GM23338 (cell line): ENCODE data around the gene PTK6. TPM values are rescaled to one million over a fixed set of nuclear protein-coding genes. Genes with fewer than 3 reads are reported as not detected.

Experiments
- ATAC-seq: fragments of 200-7000 bp; cut with Tn5 transposase; 3 replicates; pipeline ENCODE4 v1.9.1; 2020
- DNase-seq: peaks from one replicate; pipeline ENCODE4 v3.0.0-alpha.2; 2015; ENCODE audit warnings: low spot score
- H2AFZ ChIP-seq: fragments of 200-600 bp; sonication (generic); 2 replicates; pipeline ENCODE4 v1.8.0; 2016; ENCODE audit warnings: antibody characterized with exemption, mild to moderate bottlenecking, moderate library complexity
- H3F3A ChIP-seq: fragments of 200-600 bp; sonication (generic); replicated peaks from 2 replicates; pipeline ENCODE4 v1.8.0; 2017; ENCODE audit warnings: antibody characterized with exemption, mixed run types, low read depth
- H3K27ac ChIP-seq: fragments of 200-600 bp; sonication (generic); 2 replicates; pipeline ENCODE4 v1.6.1; 2016; ENCODE audit warnings: low read depth
- H3K27me3 ChIP-seq: fragments of 200-600 bp; sonication (generic); 2 replicates; pipeline ENCODE4 v1.8.0; 2016; ENCODE audit warnings: mild to moderate bottlenecking, mixed run types, moderate library complexity; ENCODE audit not compliant: insufficient read depth
- H3K36me3 ChIP-seq: fragments of 200-600 bp; sonication (generic); 2 replicates; pipeline ENCODE4 v1.8.0; 2016; ENCODE audit warnings: mild to moderate bottlenecking; ENCODE audit not compliant: insufficient read depth
- H3K4me1 ChIP-seq: fragments of 200-600 bp; sonication (generic); 2 replicates; pipeline ENCODE4 v1.8.0; 2016; ENCODE audit warnings: mild to moderate bottlenecking, moderate library complexity; ENCODE audit not compliant: insufficient read depth
- H3K4me2 ChIP-seq: fragments of 200-600 bp; sonication (generic); 2 replicates; pipeline ENCODE4 v1.7.1; 2017; ENCODE audit warnings: mixed run types
- H3K4me3 ChIP-seq: fragments of 200-600 bp; sonication (generic); 2 replicates; pipeline ENCODE4 v1.6.1; 2016; ENCODE audit warnings: mixed run types
- H3K79me2 ChIP-seq: fragments of 200-600 bp; sonication (generic); replicated peaks from 2 replicates; pipeline ENCODE4 v1.8.0; 2017; ENCODE audit warnings: mild to moderate bottlenecking; ENCODE audit not compliant: insufficient read depth
- H3K9me2 ChIP-seq: fragments of 200-600 bp; sonication (generic); 2 replicates; pipeline ENCODE4 v1.8.0; 2017; ENCODE audit not compliant: insufficient read depth
- H4K20me1 ChIP-seq: fragments of 200-600 bp; sonication (generic); replicated peaks from 2 replicates; pipeline ENCODE4 v1.8.0; 2017; ENCODE audit warnings: mild to moderate bottlenecking; ENCODE audit not compliant: insufficient read depth
- H3K27ac Mint-ChIP-seq: 2 replicates; pipeline ENCODE4 v1.8.0; 2020; ENCODE audit warnings: inconsistent platforms, mild to moderate bottlenecking, moderate library complexity, mixed read lengths
- H3K27me3 Mint-ChIP-seq: 3 replicates; pipeline ENCODE4 v1.8.0; 2022; ENCODE audit warnings: low read depth, mild to moderate bottlenecking, moderate library complexity, mixed read lengths, inconsistent platforms; ENCODE audit not compliant: insufficient read depth, poor library complexity
- H3K36me3 Mint-ChIP-seq: 3 replicates; pipeline ENCODE4 v1.8.0; 2021; ENCODE audit warnings: low read depth, mild to moderate bottlenecking, inconsistent platforms, moderate library complexity, mixed read lengths
- H3K4me1 Mint-ChIP-seq: 3 replicates; pipeline ENCODE4 v1.8.0; 2020; ENCODE audit warnings: mild to moderate bottlenecking, inconsistent platforms, mixed read lengths
- H3K4me3 Mint-ChIP-seq: 3 replicates; pipeline ENCODE4 v1.8.0; 2021; ENCODE audit warnings: moderate library complexity, mild to moderate bottlenecking, inconsistent platforms, mixed read lengths
- H3K9me3 Mint-ChIP-seq: 3 replicates; pipeline ENCODE4 v1.8.0; 2020; ENCODE audit warnings: moderate library complexity, mild to moderate bottlenecking, inconsistent platforms, mixed read lengths
- CREB1 ChIP-seq: fragments of 250-450 bp; sonication (Bioruptor Pico); IDR thresholded peaks from 2 replicates; pipeline ENCODE4 v1.5.0; 2020; ENCODE audit warnings: low read depth, mild to moderate bottlenecking, moderate library complexity
- CTCF ChIP-seq, 2 experiments: fragments of 200-600 bp in 1 of 2; sonication (generic) in 1 of 2; conservative IDR thresholded peaks; 2 replicates each; pipeline versions ENCODE4 v1.5.1 to v1.6.1; 2016 to 2017; ENCODE audit warnings: antibody characterized with exemption in 2 of 2, low read depth in 2 of 2, mild to moderate bottlenecking in 2 of 2, moderate library complexity in 1 of 2
- ETS1 ChIP-seq: IDR thresholded peaks from 2 replicates; pipeline ENCODE4 v1.6.1; 2016; ENCODE audit warnings: antibody characterized with exemption
- EZH2 ChIP-seq: fragments of 200-600 bp; sonication (generic); IDR thresholded peaks from one replicate; pipeline ENCODE4 v1.8.0; 2017; ENCODE audit warnings: antibody characterized with exemption, mild to moderate bottlenecking, low read depth; ENCODE audit not compliant: unreplicated experiment
- EZH2phosphoT487 ChIP-seq: fragments of 200-600 bp; sonication (generic); IDR thresholded peaks from one replicate; pipeline ENCODE4 v1.8.1; 2018; ENCODE audit warnings: antibody characterized with exemption; ENCODE audit not compliant: unreplicated experiment
- JUNB ChIP-seq: IDR thresholded peaks from one replicate; pipeline ENCODE4 v1.6.1; 2016; ENCODE audit warnings: antibody characterized with exemption; ENCODE audit not compliant: unreplicated experiment
- NANOG ChIP-seq: IDR thresholded peaks from 2 replicates; pipeline ENCODE4 v1.6.1; 2016; ENCODE audit warnings: antibody characterized with exemption, borderline replicate concordance
- POLR2AphosphoS5 ChIP-seq: IDR thresholded peaks from 2 replicates; pipeline ENCODE4 v1.6.1; 2016; ENCODE audit warnings: antibody characterized with exemption, low read depth
- REST ChIP-seq: IDR thresholded peaks from one replicate; pipeline ENCODE4 v1.6.1; 2018; ENCODE audit warnings: antibody characterized with exemption; ENCODE audit not compliant: unreplicated experiment
- STAT1 ChIP-seq: IDR thresholded peaks from one replicate; pipeline ENCODE4 v1.6.1; 2016; ENCODE audit warnings: antibody characterized with exemption; ENCODE audit not compliant: unreplicated experiment
- ZNF114 ChIP-seq: fragments of 250-450 bp; sonication (Bioruptor Pico); IDR thresholded peaks from 2 replicates; pipeline ENCODE4 v1.5.0; 2020; ENCODE audit warnings: mild to moderate bottlenecking, moderate library complexity
- ZNF331 ChIP-seq: fragments of 250-450 bp; sonication (Bioruptor Pico); IDR thresholded peaks from 2 replicates; pipeline ENCODE4 v1.5.0; 2020; ENCODE audit warnings: low read depth, mild to moderate bottlenecking, moderate library complexity
- ZNF462 ChIP-seq: fragments of 250-450 bp; sonication (Bioruptor Pico); IDR thresholded peaks from 2 replicates; pipeline ENCODE4 v1.5.0; 2020; ENCODE audit warnings: mild to moderate bottlenecking, moderate library complexity
- polyA plus RNA-seq: library from polyadenylated mRNA; unstranded; fragments of >200 nt; fragmentation: Nextera tagmentation; extraction: Ambion mirVana; gene quantifications from 2 replicates; pipeline ENCODE4 v1.2.1, GENCODE V29; 2016
- total RNA-seq: library from RNA; depleted of rRNA; stranded (reverse); fragments of >200 nt; shearing (Covaris generic); gene quantifications from 2 replicates; pipeline ENCODE4 v1.2.3, GENCODE V29; 2014

PTK6 gene
- total and polyA plus RNA-seq, 2 experiments from 2014 or later, result 0.28 TPM; not detected in 1

- Mint-ChIP-seq H3K27ac (no peak overlapping the region), H3K4me3 (no peak overlapping the region), H3K27me3 (peaks cover 35% of the 10 kb centered on the region), H3K36me3 (peaks cover 17% of the 10 kb centered on the region), H3K9me3 (peaks cover 3% of the 10 kb centered on the region; the same call in 1 of the 3 replicates), H3K4me1 (peaks cover 3% of the 10 kb centered on the region; the same call in 2 of the 3 replicates)
- no peak for ATAC-seq
- Histone ChIP-seq H3K4me1 (peaks cover 14% of the 10 kb centered on the region; the same call in 1 of the 2 replicates), H3K79me2 (no peaks in the 10 kb centered on the region), H3K27me3 (peaks cover 39% of the 10 kb centered on the region), H3F3A (no peaks in the 10 kb centered on the region), H4K20me1 (no peaks in the 10 kb centered on the region), H2AFZ (no peak overlapping the region), H3K36me3 (no peaks in the 10 kb centered on the region), H3K9me2 (0 out of 2 replicates have a peak, but pooled peaks cover 5% of the 10 kb centered on the region), H3K27ac (no peak overlapping the region), H3K4me3 (no peak overlapping the region), H3K4me2 (no peak overlapping the region)
- no peak for TF ChIP-seq ZNF114 (CRISPR knock-in tag)
- TF ChIP-seq ETS1, result no peak
- TF ChIP-seq CREB1 (CRISPR knock-in tag), result no peak
- TF ChIP-seq NANOG, result no peak
- no peak for TF ChIP-seq JUNB
- no peak for TF ChIP-seq STAT1
- TF ChIP-seq POLR2AphosphoS5, result no peak
- TF ChIP-seq CTCF (conservative IDR thresholded peaks at IDR 0.05; ENCODE audit: low read depth in 2 of 2), result no peak
- TF ChIP-seq REST, result no peak
- TF ChIP-seq EZH2phosphoT487, result no peak
- TF ChIP-seq ZNF462 (CRISPR knock-in tag), result no peak
- TF ChIP-seq ZNF331 (CRISPR knock-in tag), result no peak
- no peak for TF ChIP-seq EZH2
- DNase-seq, result no peak
These were observed 43.6 kb downstream of the PTK6 start for GRCh38 chr20:63493563-63494020.
